ENCODE measurements around the gene SATL1. TPM values are rescaled to one million over a fixed set of nuclear protein-coding genes. Genes with fewer than 3 reads are reported as not detected.

Gene SATL1
- total and polyA plus RNA-seq, 9 donors = 0.23 to 0.37 (median 0.33) TPM

DNA sequence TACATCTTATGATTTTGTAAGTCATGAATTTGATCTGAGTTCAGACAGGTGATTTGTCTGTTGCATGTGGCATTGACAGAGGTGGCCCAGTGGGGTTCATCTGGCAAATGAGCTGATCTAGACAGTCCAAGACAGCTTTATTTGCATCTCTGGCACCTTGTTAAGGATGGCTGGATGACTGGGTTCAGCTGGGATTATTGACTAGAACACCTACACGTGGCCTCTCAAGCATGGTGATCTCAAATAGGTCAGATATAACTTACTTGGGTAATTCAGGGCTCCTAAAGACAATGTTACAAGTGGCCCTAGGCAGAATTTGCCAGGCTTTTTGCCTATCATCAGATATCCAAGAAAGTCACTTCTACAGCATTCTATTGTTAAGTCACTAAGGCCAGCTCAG, 192.0 kb downstream of the SATL1 start:
- no peak for DNase-seq
- Histone ChIP-seq H3K9me3 (replicated peaks; ENCODE audit: control insufficient read depth, low read depth, low read length) (no peaks in the 10 kb centered on the region), H3K4me3 (ENCODE audit: low read length) (no peak overlapping the region), H3K36me3 (ENCODE audit: control insufficient read depth, insufficient read depth, low read length) (peaks cover 2% of the 10 kb centered on the region), H3K27me3 (ENCODE audit: control insufficient read depth, insufficient read depth, low read length) (no peaks in the 10 kb centered on the region), H3K27ac (ENCODE audit: low read length) (no peak overlapping the region), H3K4me1 (ENCODE audit: control insufficient read depth, insufficient read depth, low read length) (no peaks in the 10 kb centered on the region)
- no CpG with 5 or more reads among the region's 1 CpG for WGBS (ENCODE audit: insufficient coverage)

Other genes with a start within 250 kb of the SATL1 start
- gene APOOL, start 239.9 kb downstream of the SATL1 start, total RNA-seq = 11.3 TPM
- 10 to 100 TPM; 10.1 to 15.3 (median 12.3) TPM for gene APOOL, start 239.9 kb downstream of the SATL1 start, polyA plus RNA-seq (ENCODE audit: insufficient read depth in 1 of 8, insufficient read length in 8 of 8, low replicate concordance in 1 of 8)
- 20.7 TPM for gene ZNF711, start 212 bp upstream of the SATL1 start, total RNA-seq
- gene ZNF711, start 212 bp upstream of the SATL1 start, polyA plus RNA-seq (ENCODE audit: insufficient read depth in 1 of 8, insufficient read length in 8 of 8, low replicate concordance in 1 of 8) = 10 to 100 TPM; 20.5 to 32.2 (median 28.1) TPM
- 0.04 TPM for gene POF1B, start 135.9 kb upstream of the SATL1 start, total RNA-seq
- 1 to 10 TPM in 2 of 8 donors, under 1 TPM in 6; 0.04 to 2.0 (median 0.10) TPM for gene POF1B, start 135.9 kb upstream of the SATL1 start, polyA plus RNA-seq (ENCODE audit: insufficient read depth in 1 of 8, insufficient read length in 8 of 8, low replicate concordance in 1 of 8)